ENCODE results near the gene PRCP.

DNA sequence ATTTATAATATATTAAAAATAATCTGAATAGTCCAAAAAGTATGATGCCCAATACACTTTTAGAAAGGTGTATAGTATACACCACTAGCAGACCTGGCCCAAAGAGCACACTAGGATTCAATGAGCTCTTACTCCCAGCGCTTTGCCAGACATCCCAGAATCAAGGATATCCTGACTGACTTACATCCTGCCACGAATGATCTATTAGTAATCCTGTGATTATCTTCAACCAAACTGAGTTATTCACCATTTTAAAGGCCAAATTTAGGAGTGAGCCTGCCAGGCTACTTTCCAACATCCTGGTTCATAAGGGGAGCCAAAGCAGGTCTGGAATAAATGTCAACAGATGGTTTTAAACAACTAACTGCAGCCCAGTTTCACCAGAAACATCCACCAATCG is 105.7 kb downstream of the PRCP start:
- TF ChIP-seq FOSL2 (IDR thresholded peaks at IDR 0.05; ENCODE audit: borderline replicate concordance, low read depth) (no peak), EZH2phosphoT487 (IDR thresholded peaks at IDR 0.05; ENCODE audit: borderline replicate concordance, low read depth) (no peak), CTCF (IDR thresholded peaks at IDR 0.05) (no peak), MXI1 (IDR thresholded peaks at IDR 0.05; ENCODE audit: low read depth, low read length) (no peak)
- TF ChIP-seq, protein P1, sequence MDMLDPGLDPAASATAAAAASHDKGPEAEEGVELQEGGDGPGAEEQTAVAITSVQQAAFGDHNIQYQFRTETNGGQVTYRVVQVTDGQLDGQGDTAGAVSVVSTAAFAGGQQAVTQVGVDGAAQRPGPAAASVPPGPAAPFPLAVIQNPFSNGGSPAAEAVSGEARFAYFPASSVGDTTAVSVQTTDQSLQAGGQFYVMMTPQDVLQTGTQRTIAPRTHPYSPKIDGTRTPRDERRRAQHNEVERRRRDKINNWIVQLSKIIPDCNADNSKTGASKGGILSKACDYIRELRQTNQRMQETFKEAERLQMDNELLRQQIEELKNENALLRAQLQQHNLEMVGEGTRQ (IDR thresholded peaks at IDR 0.05; ENCODE audit: borderline replicate concordance, low read depth, low read length), result no peak
- TF ChIP-seq, protein P2, sequence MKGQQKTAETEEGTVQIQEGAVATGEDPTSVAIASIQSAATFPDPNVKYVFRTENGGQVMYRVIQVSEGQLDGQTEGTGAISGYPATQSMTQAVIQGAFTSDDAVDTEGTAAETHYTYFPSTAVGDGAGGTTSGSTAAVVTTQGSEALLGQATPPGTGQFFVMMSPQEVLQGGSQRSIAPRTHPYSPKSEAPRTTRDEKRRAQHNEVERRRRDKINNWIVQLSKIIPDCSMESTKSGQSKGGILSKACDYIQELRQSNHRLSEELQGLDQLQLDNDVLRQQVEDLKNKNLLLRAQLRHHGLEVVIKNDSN (IDR thresholded peaks at IDR 0.05; ENCODE audit: borderline replicate concordance, low read depth), result no peak

All from SK-N-SH (cell line).